ENCODE data around the gene NYAP1. TPM values are rescaled to one million over a fixed set of nuclear protein-coding genes. Genes with fewer than 3 reads are reported as not detected.
A peak's percentile ranks its signal among the peaks of the same experiment; 100 is the strongest.

Gene NYAP1
- total and polyA plus RNA-seq, 2 of the 8 experiments (the other 6 are each of a cell fraction or from before 2014, with no cell fraction given) = 1.9 to 4.6 TPM

- H2BK5ac ChIP-seq (ENCODE audit: low read depth, low read length) = no peak overlapping the region
- H3K9me3 ChIP-seq (ENCODE audit: insufficient read depth in 2 of 2, low read depth in 1 of 2, low read length in 1 of 2) = no peaks in the 10 kb centered on the region
- H4K20me1 ChIP-seq (replicated peaks in 1 of 2; ENCODE audit: control insufficient read depth in 1 of 2, insufficient read depth in 2 of 2, low read length in 2 of 2) = no peaks in the 10 kb centered on the region
- H4K5ac ChIP-seq (ENCODE audit: insufficient read length, low read depth, low read length) = no peak overlapping the region
- peak overlapping the region; percentile 94; the same call in 1 of the 2 replicates for H2AFZ ChIP-seq (ENCODE audit: low read length)
- H2BK12ac ChIP-seq (ENCODE audit: low read depth, low read length) = no peak overlapping the region
- H3K18ac ChIP-seq (ENCODE audit: extremely low read depth, low read length) = no peak overlapping the region
- H3K4me1 ChIP-seq (replicated peaks in 1 of 4; ENCODE audit: control insufficient read depth in 3 of 4, insufficient read depth in 4 of 4, low read length in 3 of 4) = no peaks in the 10 kb centered on the region
- 85% methylated on average over 15 of the region's 15 CpGs; no CpG with 5 or more reads in 1 of the 2 experiments for WGBS, 2 experiments (ENCODE audit: extremely low coverage in 1 of 2, insufficient coverage in 1 of 2, insufficient read length in 1 of 2, insufficient replicate concordance in 2 of 2, low coverage in 1 of 2, low lambda C conversion rate in 2 of 2, missing lambda C conversion rate in 1 of 2)
- H3K9ac ChIP-seq (replicated peaks in 1 of 4; ENCODE audit: extremely low read depth in 1 of 4, low read depth in 3 of 4, low read length in 3 of 4) = no peak overlapping the region
- no peak overlapping the region for H2BK120ac ChIP-seq (replicated peaks; ENCODE audit: low read depth, low read length)
- H3K56ac ChIP-seq (replicated peaks; ENCODE audit: insufficient read length, low read depth, low read length) = no peak overlapping the region
- FAIRE-seq (no peak), DNase-seq (ENCODE audit: low read depth in 1 of 2, low spot score in 2 of 2) (no peak)
- no peak overlapping the region for H3K4me3 ChIP-seq (ENCODE audit: extremely low read depth in 1 of 4, insufficient read depth in 2 of 4, low read depth in 3 of 4, low read length in 4 of 4)
- no peak for TF ChIP-seq TAF7 (optimal IDR thresholded peaks at IDR 0.05; ENCODE audit: borderline replicate concordance, low read depth, low read length)
- TF ChIP-seq JUN (IDR thresholded peaks at IDR 0.05; ENCODE audit: low read depth, low read length) = no peak
- POLR2A ChIA-PET (ENCODE audit: partially characterized antibody) = interaction anchor here (0.9 kb wide), 1 partner anchor 46 kb away, joined by 4 read pairs; no protein-coding TSS in a partner anchor
- H2BK20ac ChIP-seq (ENCODE audit: low read length) = no peak overlapping the region
- H3K23ac ChIP-seq (ENCODE audit: insufficient read length) = no peak overlapping the region
- no peaks in the 10 kb centered on the region for H3K79me2 ChIP-seq (ENCODE audit: control insufficient read depth in 1 of 2, insufficient read depth in 2 of 2, low read length in 2 of 2)
- H3K36me3 ChIP-seq (ENCODE audit: control insufficient read depth in 2 of 4, insufficient read depth in 4 of 4, low read length in 3 of 4) = no peaks in the 10 kb centered on the region
- no peak overlapping the region for H4K91ac ChIP-seq (replicated peaks; ENCODE audit: insufficient read length, low read length)
- H3K23me2 ChIP-seq (ENCODE audit: low read depth, low read length) = no peaks in the 10 kb centered on the region
- no peak overlapping the region for H3K14ac ChIP-seq (ENCODE audit: insufficient read length)
- no peak overlapping the region for H2BK15ac ChIP-seq (ENCODE audit: low read length)
- H4K8ac ChIP-seq (ENCODE audit: extremely low read depth, insufficient read depth, low read length) = no peak overlapping the region
- H3K4me2 ChIP-seq (ENCODE audit: insufficient read depth in 1 of 2, low read depth in 2 of 2, low read length in 2 of 2) = no peak overlapping the region
- H3K27ac ChIP-seq (ENCODE audit: low read depth, low read length) = no peak overlapping the region
- no peak overlapping the region for H2AK5ac ChIP-seq (ENCODE audit: low read depth, low read length)
- no peak overlapping the region for H3K4ac ChIP-seq (replicated peaks; ENCODE audit: insufficient read length, low read depth, low read length)
- H3K79me1 ChIP-seq (ENCODE audit: low read depth, low read length) = no peaks in the 10 kb centered on the region
- CTCF ChIA-PET (ENCODE audit: partially characterized antibody) = interaction anchor here (1.6 kb wide), 1 partner anchor 64 kb away, joined by 4 read pairs; no protein-coding TSS in a partner anchor
- no peaks in the 10 kb centered on the region; a peak in 1 of 7 replicates for H3K27me3 ChIP-seq (replicated peaks in 1 of 4; ENCODE audit: control insufficient read depth in 3 of 4, extremely low read depth in 1 of 4, insufficient read depth in 3 of 4, low read length in 3 of 4)
Observed at GRCh38 chr7:100509231-100509630, 25.5 kb downstream of the NYAP1 start.

Measured in H1 (cell line).